Transverse colon (tissue), 4 donors: Measurements from ENCODE around the gene DMRTC2. TPM values are rescaled to one million over a fixed set of nuclear protein-coding genes. Genes with fewer than 3 reads are reported as not detected.

Experiments
- DNase-seq: peaks from one replicate; pipeline ENCODE4 v3.0.0-alpha.2; 2019
- H3K27ac ChIP-seq, 4 donors: fragments of 200-600 bp; sonication (generic); 2 replicates each; pipeline ENCODE4 v1.5.1; 2016 to 2018; ENCODE audit warnings: inconsistent platforms in 4 of 4
- H3K27me3 ChIP-seq: fragments of 200-600 bp; sonication (generic); 2 replicates; pipeline ENCODE4 v1.5.1; 2017; ENCODE audit warnings: inconsistent platforms
- H3K36me3 ChIP-seq, 4 donors: fragments of 200-600 bp; sonication (generic); 2 replicates each; pipeline ENCODE4 v1.5.1; 2017 to 2019; ENCODE audit warnings: inconsistent platforms in 4 of 4
- H3K4me1 ChIP-seq, 4 donors: fragments of 200-600 bp; sonication (generic); 2 replicates each; pipeline ENCODE4 v1.5.1; 2017 to 2020; ENCODE audit warnings: inconsistent platforms in 4 of 4
- H3K4me3 ChIP-seq, 4 donors: fragments of 200-600 bp; sonication (generic); 1 replicate in 1 of 4; 2 replicates in 3 of 4; pipeline versions ENCODE4 v1.5.1 to v1.6.1; 2017 to 2019; ENCODE audit warnings: inconsistent platforms in 4 of 4
- H3K9me3 ChIP-seq, 2 donors: fragments of 200-600 bp; sonication (generic); 2 replicates each; pipeline ENCODE4 v1.5.1; 2017 to 2019; ENCODE audit warnings: inconsistent platforms in 2 of 2
- EP300 ChIP-seq: sonication (generic); formaldehyde crosslinking; IDR thresholded peaks from one replicate; pipeline ENCODE4 v1.6.1; 2017; ENCODE audit warnings: antibody characterized with exemption, low read depth
- POLR2A ChIP-seq: fragments of 450-650 bp; IDR thresholded peaks from one replicate; pipeline ENCODE4 v1.6.1; 2016; ENCODE audit warnings: antibody characterized with exemption, mild to moderate bottlenecking, moderate library complexity
- POLR2AphosphoS5 ChIP-seq, 3 donors: sonication (generic); formaldehyde crosslinking; IDR thresholded peaks; one replicate each; pipeline ENCODE4 v1.6.1; 2016; ENCODE audit warnings: antibody characterized with exemption in 3 of 3
- WGBS, 2 donors: methylation state at CpG; one replicate each; pipeline ENCODE4 v1.1.5; 2018; ENCODE audit warnings: low coverage in 1 of 2; 5-methylcytosine and 5-hydroxymethylcytosine counted together
- in situ Hi-C, 4 donors: fragments of 200-750 bp; cut with MboI; loops; one replicate each; pipeline versions ENCODE4 v1.15.0 to v1.15.1; 2017; ENCODE audit warnings: low sequenced_read_pairs in 3 of 4, low pct_ligation_motif_present in 1 of 4, low pct_unique_long_range_greater_than_20kb in 1 of 4
- intact Hi-C: fragments of 100-400 bp; cut with DNase I; formaldehyde crosslinking; loops from one replicate; pipeline ENCODE4 v1.15.1; 2023; ENCODE audit warnings: low total_unique reads
- total RNA-seq, 4 donors: library from RNA; depleted of rRNA; stranded (reverse); fragments of >200 nt; gene quantifications; one replicate each; pipeline ENCODE4 v1.1.0, GENCODE V29; 2016
- TF ChIP-seq, protein P1 (sequence below), 5 experiments: fragments of 200-600 bp in 3 of 5; fragments of 450-650 bp in 2 of 5; sonication (generic) in 3 of 5; IDR thresholded peaks; 1 replicate in 2 of 5; 2 replicates in 3 of 5; pipeline ENCODE4 v1.5.1; 2016 to 2017; ENCODE audit warnings: antibody characterized with exemption in 5 of 5, inconsistent platforms in 3 of 5, mild to moderate bottlenecking in 2 of 5, moderate library complexity in 1 of 5

DMRTC2 gene
- total RNA-seq, 4 donors from 2014 or later: not detected

DNA sequence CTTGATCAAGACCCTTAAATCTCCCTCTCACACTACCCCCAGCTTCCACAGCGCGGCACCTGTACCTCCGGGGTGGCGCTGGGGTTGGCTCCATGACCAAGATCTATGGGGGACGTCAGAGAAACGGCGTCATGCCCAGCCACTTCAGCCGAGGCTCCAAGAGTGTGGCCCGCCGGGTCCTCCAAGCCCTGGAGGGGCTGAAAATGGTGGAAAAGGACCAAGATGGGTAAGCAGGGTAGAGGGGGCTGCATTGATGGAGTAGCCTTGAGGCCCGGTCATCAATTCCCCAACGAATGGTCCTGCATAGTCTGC lies 24.1 kb downstream of the DMRTC2 start:
- TF ChIP-seq EP300 (no peak), POLR2AphosphoS5 (IDR thresholded peaks at IDR 0.05) (no peak), POLR2A (no peak)
- TF ChIP-seq, protein P1, sequence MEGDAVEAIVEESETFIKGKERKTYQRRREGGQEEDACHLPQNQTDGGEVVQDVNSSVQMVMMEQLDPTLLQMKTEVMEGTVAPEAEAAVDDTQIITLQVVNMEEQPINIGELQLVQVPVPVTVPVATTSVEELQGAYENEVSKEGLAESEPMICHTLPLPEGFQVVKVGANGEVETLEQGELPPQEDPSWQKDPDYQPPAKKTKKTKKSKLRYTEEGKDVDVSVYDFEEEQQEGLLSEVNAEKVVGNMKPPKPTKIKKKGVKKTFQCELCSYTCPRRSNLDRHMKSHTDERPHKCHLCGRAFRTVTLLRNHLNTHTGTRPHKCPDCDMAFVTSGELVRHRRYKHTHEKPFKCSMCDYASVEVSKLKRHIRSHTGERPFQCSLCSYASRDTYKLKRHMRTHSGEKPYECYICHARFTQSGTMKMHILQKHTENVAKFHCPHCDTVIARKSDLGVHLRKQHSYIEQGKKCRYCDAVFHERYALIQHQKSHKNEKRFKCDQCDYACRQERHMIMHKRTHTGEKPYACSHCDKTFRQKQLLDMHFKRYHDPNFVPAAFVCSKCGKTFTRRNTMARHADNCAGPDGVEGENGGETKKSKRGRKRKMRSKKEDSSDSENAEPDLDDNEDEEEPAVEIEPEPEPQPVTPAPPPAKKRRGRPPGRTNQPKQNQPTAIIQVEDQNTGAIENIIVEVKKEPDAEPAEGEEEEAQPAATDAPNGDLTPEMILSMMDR (IDR thresholded peaks at IDR 0.05): no peak
- Histone ChIP-seq H3K36me3 (peaks cover 0 to 29% (median 13%) of the 10 kb centered on the region in 4 donors), H3K27me3 (no peaks in the 10 kb centered on the region), H3K9me3 (no peaks in the 10 kb centered on the region), H3K4me3 (no peak overlapping the region), H3K4me1 (peaks cover 11 to 84% (median 33%) of the 10 kb centered on the region in 4 donors), H3K27ac (peak overlapping the region in 1 of 4 donors; percentile 25)
- in situ Hi-C loops (no loop called here), intact Hi-C loops (no loop called here)
- WGBS, 2 donors: 83% methylated on average over 12 of the region's 12 CpGs; no CpG with 5 or more reads in 1 of the 2 donors
- no peak for DNase-seq

DNA sequence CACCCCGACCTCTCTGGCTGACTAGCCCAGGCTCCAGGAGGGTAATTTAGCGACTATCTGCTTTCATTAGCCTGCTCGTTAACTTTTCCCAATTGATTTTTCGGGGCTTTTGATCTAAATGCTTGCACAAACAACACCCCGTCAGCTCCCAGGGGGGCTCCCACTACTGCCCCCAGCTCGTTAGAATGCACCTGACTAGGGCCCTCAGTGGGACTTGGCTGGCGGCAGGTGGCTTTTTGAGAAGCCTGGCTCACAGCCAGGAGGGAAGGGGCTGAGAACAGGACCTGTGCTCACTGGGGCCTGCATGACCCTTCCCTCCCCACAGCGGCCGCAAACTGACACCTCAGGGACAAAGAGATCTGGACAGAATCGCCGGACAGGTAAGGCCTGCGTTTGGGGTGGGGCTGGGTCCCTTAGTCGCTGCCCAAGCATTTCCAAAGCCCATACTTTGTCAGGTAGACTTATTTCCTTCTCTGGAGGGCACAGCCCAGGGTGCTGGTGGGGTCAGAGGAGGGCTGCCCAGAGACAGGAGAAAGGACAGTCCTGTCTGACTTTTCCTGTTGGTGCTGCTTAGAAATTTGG lies 24.6 kb downstream of the DMRTC2 start:
- peak overlapping the region in 1 of 4 donors; percentile 55 for H3K27ac ChIP-seq
- H3K27me3 ChIP-seq: no peaks in the 10 kb centered on the region
- in situ Hi-C loops: no loop called here
- no peaks in the 10 kb centered on the region for H3K9me3 ChIP-seq
- intact Hi-C loops: no loop called here
- DNase-seq: no peak
- no peak overlapping the region for H3K4me3 ChIP-seq
- H3K4me1 ChIP-seq: peaks cover 11 to 83% (median 31%) of the 10 kb centered on the region in 4 donors
- WGBS, 2 donors: 77% methylated on average over 13 of the region's 13 CpGs; no CpG with 5 or more reads in 1 of the 2 donors
- TF ChIP-seq, protein P1 (IDR thresholded peaks at IDR 0.05): no peak
- TF ChIP-seq POLR2A (no peak), POLR2AphosphoS5 (IDR thresholded peaks at IDR 0.05) (no peak)
- H3K36me3 ChIP-seq: peaks cover 0 to 24% (median 11%) of the 10 kb centered on the region in 4 donors

DNA sequence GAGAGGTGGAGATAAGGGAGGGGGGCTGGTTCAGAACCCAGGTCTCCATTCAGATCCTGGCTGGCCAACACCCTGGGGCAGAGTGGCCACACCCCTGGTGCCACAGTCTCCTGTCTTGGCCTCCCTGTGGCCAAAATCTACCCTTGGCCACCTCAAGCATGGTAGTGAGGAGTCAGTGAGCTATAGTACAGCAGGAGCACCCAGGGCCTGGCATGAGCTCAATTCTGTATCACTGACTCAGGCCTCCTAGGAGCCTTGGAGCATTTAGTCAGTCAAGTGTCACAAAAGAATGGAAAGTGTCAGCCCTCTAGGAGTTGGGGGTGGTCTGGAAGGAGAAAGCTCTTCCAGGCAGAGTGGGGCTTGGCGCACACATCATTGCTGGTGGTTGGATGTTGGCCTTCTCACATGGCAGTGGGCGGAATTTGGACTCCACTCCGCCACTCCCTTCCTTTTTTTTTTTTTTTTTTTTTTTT lies 25.6 kb downstream of the DMRTC2 start:
- H3K27ac ChIP-seq: peak overlapping the region; percentile 27 to 60 (median 54)
- no peaks in the 10 kb centered on the region for H3K27me3 ChIP-seq
- peaks cover 11 to 76% (median 31%) of the 10 kb centered on the region in 4 donors for H3K4me1 ChIP-seq
- WGBS, 2 donors: 47% methylated on average over 3 of the region's 3 CpGs; no CpG with 5 or more reads in 1 of the 2 donors
- H3K36me3 ChIP-seq: peaks cover 0 to 17% (median 7%) of the 10 kb centered on the region in 4 donors
- no peak for DNase-seq
- H3K4me3 ChIP-seq: no peak overlapping the region
- in situ Hi-C loops: loop anchor here in 3 of 4 donors (5.0 to 10.0 kb wide), 3 partner anchors 77 to 84 kb away; partner anchors contain the start of gene RABAC1 (in 1 of the 3)
- no peaks in the 10 kb centered on the region for H3K9me3 ChIP-seq
- intact Hi-C loops: loop anchor here (5.0 kb wide), 1 partner anchor 87 kb away; the partner anchor contains the start of gene RABAC1
- TF ChIP-seq POLR2A (no peak), EP300 (no peak), POLR2AphosphoS5 (IDR thresholded peaks at IDR 0.05) (no peak)
- TF ChIP-seq, protein P1 (IDR thresholded peaks at IDR 0.05): no peak

DNA sequence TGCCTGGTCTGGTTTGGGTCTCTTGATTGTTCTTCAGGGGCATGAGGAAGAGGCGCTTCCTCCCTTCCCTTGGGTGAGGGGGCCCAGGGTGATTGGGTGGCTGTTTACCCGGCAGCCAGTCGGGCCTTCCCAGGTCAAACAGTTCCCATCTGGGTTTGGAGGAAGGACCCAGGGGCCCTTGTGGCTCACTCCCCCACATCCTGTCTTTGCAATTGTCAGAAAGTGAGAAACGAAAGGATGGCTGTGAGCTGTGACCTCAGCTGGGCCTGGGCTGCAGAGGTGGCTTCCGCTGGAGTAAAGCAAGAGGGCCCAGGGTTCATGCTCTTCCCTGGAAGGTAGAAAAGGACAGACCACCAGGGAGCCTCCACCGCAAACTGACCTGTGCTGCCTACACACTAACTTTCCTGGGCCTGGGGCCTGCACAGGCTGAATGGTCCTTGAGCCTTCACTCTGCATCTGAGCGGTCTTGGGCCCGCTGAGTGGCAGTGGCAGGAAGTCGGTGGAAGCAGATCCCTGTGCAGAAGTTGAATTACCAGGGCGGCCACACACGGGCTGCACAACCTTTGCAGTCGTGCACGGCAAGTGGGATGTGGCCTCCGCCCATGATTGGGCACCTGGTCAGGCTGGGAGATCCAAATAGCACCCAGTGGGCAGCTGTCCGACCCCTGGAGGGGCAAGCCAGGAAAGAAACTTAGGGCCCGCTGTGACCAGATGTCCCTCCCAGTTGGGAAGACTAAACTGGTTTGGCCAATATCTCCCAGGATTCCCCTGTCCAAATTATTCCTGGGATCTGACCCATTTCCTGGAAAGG lies 26.9 kb downstream of the DMRTC2 start:
- 56% methylated on average over 16 of the region's 16 CpGs; no CpG with 5 or more reads in 1 of the 2 donors for WGBS, 2 donors
- TF ChIP-seq POLR2AphosphoS5 (IDR thresholded peaks at IDR 0.05) (peak in 1 of 3 donors; percentile 39), EP300 (no peak)
- peaks cover 0 to 17% (median 7%) of the 10 kb centered on the region in 4 donors for H3K36me3 ChIP-seq
- no peak overlapping the region for H3K4me3 ChIP-seq
- H3K4me1 ChIP-seq: peaks cover 11 to 66% (median 24%) of the 10 kb centered on the region in 4 donors
- in situ Hi-C loops (loop anchor here in 3 of 4 donors (5.0 to 10.0 kb wide), 3 partner anchors 76 to 83 kb away; partner anchors contain the start of gene RABAC1 (in 1 of the 3)), intact Hi-C loops (loop anchor here (5.0 kb wide), 1 partner anchor 86 kb away; the partner anchor contains the start of gene RABAC1)
- peak overlapping the region; percentile 53 to 78 (median 58) for H3K27ac ChIP-seq
- no peaks in the 10 kb centered on the region for H3K9me3 ChIP-seq
- peak; percentile 78 for DNase-seq
- no peaks in the 10 kb centered on the region for H3K27me3 ChIP-seq
